ENCODE data around the gene PPARA. TPM values are rescaled to one million over a fixed set of nuclear protein-coding genes. Genes with fewer than 3 reads are reported as not detected.

The PPARA gene
- total and polyA plus RNA-seq, 2 donors (not counting 1 experiment from before 2014, with no cell fraction given) = 4.1 to 29.8 TPM

DNA sequence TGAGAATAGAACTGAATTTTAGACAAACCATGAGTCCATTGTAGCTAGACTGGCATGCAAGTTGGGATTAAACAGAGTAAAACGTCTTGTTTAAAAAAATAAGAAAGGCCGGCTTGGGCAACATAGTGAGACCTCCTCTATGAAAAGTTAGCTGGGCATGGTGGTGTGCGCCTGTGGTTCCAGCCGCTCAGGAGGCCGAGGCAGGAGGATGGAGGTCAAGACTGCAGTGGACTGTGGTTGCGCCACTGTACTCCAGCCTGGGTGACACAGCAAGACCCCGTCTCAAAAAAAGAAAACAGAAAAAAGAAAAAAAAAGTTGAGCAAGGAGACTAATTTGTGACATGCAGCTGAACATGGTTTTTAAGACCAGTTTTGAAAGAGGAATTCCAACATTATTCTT lies 76.3 kb downstream of the PPARA start:
- Histone ChIP-seq H3K27ac (ENCODE audit: low read length in 2 of 2) (no peak overlapping the region), H4K20me1 (ENCODE audit: control insufficient read depth, insufficient read depth, low read length, poor library complexity, severe bottlenecking) (no peaks in the 10 kb centered on the region), H3K79me2 (ENCODE audit: control insufficient read depth, insufficient read depth, low read length) (no peaks in the 10 kb centered on the region), H3K4me2 (replicated peaks; ENCODE audit: low read depth, low read length, poor library complexity, severe bottlenecking) (no peak overlapping the region), H3K4me1 (ENCODE audit: control insufficient read depth in 2 of 2, insufficient read depth in 2 of 2, low read length in 2 of 2) (no peaks in the 10 kb centered on the region), H3K36me3 (replicated peaks in 1 of 2; ENCODE audit: control extremely low read depth in 1 of 2, control insufficient read depth in 1 of 2, extremely low read depth in 1 of 2, insufficient read depth in 2 of 2, low read length in 1 of 2) (peaks cover 0 to 1% of the 10 kb centered on the region in 2 experiments), H3K9ac (ENCODE audit: low read length) (no peak overlapping the region), H2AFZ (ENCODE audit: insufficient read depth, low read depth, low read length, poor library complexity, severe bottlenecking) (no peak overlapping the region), H3K4me3 (ENCODE audit: control extremely low read depth in 1 of 5, extremely low read depth in 1 of 5, insufficient read depth in 1 of 5, low read depth in 2 of 5, low read length in 4 of 5) (no peak overlapping the region), H3K27me3 (replicated peaks in 1 of 4; ENCODE audit: control extremely low read depth in 1 of 4, control insufficient read depth in 3 of 4, insufficient read depth in 4 of 4, low read length in 3 of 4) (no peaks in the 10 kb centered on the region), H3K9me3 (ENCODE audit: control extremely low read depth in 1 of 3, control insufficient read depth in 2 of 3, insufficient read depth in 1 of 3, low read length in 2 of 3) (no peaks in the 10 kb centered on the region)
- 100% methylated on average over 7 of the region's 7 CpGs for WGBS (ENCODE audit: insufficient coverage)
- no peaks in the 10 kb centered on the region for H3K27me3 Mint-ChIP-seq
- TF ChIP-seq, protein P1, sequence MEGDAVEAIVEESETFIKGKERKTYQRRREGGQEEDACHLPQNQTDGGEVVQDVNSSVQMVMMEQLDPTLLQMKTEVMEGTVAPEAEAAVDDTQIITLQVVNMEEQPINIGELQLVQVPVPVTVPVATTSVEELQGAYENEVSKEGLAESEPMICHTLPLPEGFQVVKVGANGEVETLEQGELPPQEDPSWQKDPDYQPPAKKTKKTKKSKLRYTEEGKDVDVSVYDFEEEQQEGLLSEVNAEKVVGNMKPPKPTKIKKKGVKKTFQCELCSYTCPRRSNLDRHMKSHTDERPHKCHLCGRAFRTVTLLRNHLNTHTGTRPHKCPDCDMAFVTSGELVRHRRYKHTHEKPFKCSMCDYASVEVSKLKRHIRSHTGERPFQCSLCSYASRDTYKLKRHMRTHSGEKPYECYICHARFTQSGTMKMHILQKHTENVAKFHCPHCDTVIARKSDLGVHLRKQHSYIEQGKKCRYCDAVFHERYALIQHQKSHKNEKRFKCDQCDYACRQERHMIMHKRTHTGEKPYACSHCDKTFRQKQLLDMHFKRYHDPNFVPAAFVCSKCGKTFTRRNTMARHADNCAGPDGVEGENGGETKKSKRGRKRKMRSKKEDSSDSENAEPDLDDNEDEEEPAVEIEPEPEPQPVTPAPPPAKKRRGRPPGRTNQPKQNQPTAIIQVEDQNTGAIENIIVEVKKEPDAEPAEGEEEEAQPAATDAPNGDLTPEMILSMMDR (IDR thresholded peaks at IDR 0.05) = no peak
- no peak for TF ChIP-seq EZH2 (IDR thresholded peaks at IDR 0.05; ENCODE audit: borderline replicate concordance, insufficient read depth, low read depth, low read length, poor library complexity, severe bottlenecking)
- H3K27ac Mint-ChIP-seq = no peak overlapping the region
- H3K9me3 Mint-ChIP-seq (ENCODE audit: insufficient read depth) = no peaks in the 10 kb centered on the region
- H3K4me3 Mint-ChIP-seq = no peak overlapping the region
- DNase-seq (no peak), ATAC-seq (ENCODE audit: low read depth) (no peak)
- ChIA-PET POLR2A (interaction anchor here (0.6 kb wide), 1 partner anchor 218 kb away, joined by 5 read pairs; no protein-coding TSS in a partner anchor), CTCF (interaction anchor here (1.6 kb wide), 1 partner anchor 9 kb away, joined by 3 read pairs; no protein-coding TSS in a partner anchor)
- H3K4me1 Mint-ChIP-seq = no peaks in the 10 kb centered on the region
- intact Hi-C loops (cut with micrococcal nuclease) = no loop called here

- H3K9ac ChIP-seq (ENCODE audit: low read length) = no peak overlapping the region
- no peak overlapping the region for H3K4me2 ChIP-seq (replicated peaks; ENCODE audit: low read depth, low read length, poor library complexity, severe bottlenecking)
- Mint-ChIP-seq H3K27me3 (no peaks in the 10 kb centered on the region), H3K27ac (no peak overlapping the region), H3K4me1 (no peaks in the 10 kb centered on the region), H3K9me3 (ENCODE audit: insufficient read depth) (no peaks in the 10 kb centered on the region), H3K4me3 (no peak overlapping the region)
- peaks cover 0 to 2% of the 10 kb centered on the region in 2 experiments for H3K36me3 ChIP-seq (replicated peaks in 1 of 2; ENCODE audit: control extremely low read depth in 1 of 2, control insufficient read depth in 1 of 2, extremely low read depth in 1 of 2, insufficient read depth in 2 of 2, low read length in 1 of 2)
- TF ChIP-seq EZH2 (IDR thresholded peaks at IDR 0.05; ENCODE audit: borderline replicate concordance, insufficient read depth, low read depth, low read length, poor library complexity, severe bottlenecking) = no peak
- TF ChIP-seq, protein P1 (IDR thresholded peaks at IDR 0.05) = no peak
- ATAC-seq (ENCODE audit: low read depth) (no peak), DNase-seq (no peak)
- no peak overlapping the region for H2AFZ ChIP-seq (ENCODE audit: insufficient read depth, low read depth, low read length, poor library complexity, severe bottlenecking)
- H3K9me3 ChIP-seq (ENCODE audit: control extremely low read depth in 1 of 3, control insufficient read depth in 2 of 3, insufficient read depth in 1 of 3, low read length in 2 of 3) = no peaks in the 10 kb centered on the region
- no peaks in the 10 kb centered on the region for H4K20me1 ChIP-seq (ENCODE audit: control insufficient read depth, insufficient read depth, low read length, poor library complexity, severe bottlenecking)
- H3K79me2 ChIP-seq (ENCODE audit: control insufficient read depth, insufficient read depth, low read length) = no peaks in the 10 kb centered on the region
- no peak overlapping the region for H3K27ac ChIP-seq (ENCODE audit: low read length in 2 of 2)
- intact Hi-C loops (cut with micrococcal nuclease) = no loop called here
- WGBS (ENCODE audit: insufficient coverage) = 90% methylated on average over 5 of the region's 8 CpGs
- CTCF ChIA-PET = interaction anchor here (1.2 kb wide), 1 partner anchor 107 kb away, joined by 3 read pairs; no protein-coding TSS in a partner anchor
- POLR2A ChIA-PET = no interaction called here
- H3K4me1 ChIP-seq (ENCODE audit: control insufficient read depth in 2 of 2, insufficient read depth in 2 of 2, low read length in 2 of 2) = no peaks in the 10 kb centered on the region
- no peaks in the 10 kb centered on the region for H3K27me3 ChIP-seq (replicated peaks in 1 of 4; ENCODE audit: control extremely low read depth in 1 of 4, control insufficient read depth in 3 of 4, insufficient read depth in 4 of 4, low read length in 3 of 4)
- H3K4me3 ChIP-seq (ENCODE audit: control extremely low read depth in 1 of 5, extremely low read depth in 1 of 5, insufficient read depth in 1 of 5, low read depth in 2 of 5, low read length in 4 of 5) = no peak overlapping the region
Observed at GRCh38 chr22:46229701-46230100, 79.4 kb downstream of the PPARA start.

All from B cell (primary cell).